ENCODE data around the gene CD209. TPM values are rescaled to one million over a fixed set of nuclear protein-coding genes. Genes with fewer than 3 reads are reported as not detected.

CD209 gene
- total RNA-seq, 1 experiment from 2014 or later = not detected

- H3K4me1 ChIP-seq (ENCODE audit: insufficient read depth, low read length, poor library complexity, severe bottlenecking) = no peaks in the 10 kb centered on the region
- CTCF ChIA-PET = no interaction called here
- no peak for DNase-seq (ENCODE audit: low spot score)
- no peak within 1 kb of the TSS for H3K4me3 ChIP-seq (ENCODE audit: low read depth, low read length, poor library complexity, severe bottlenecking)
- TF ChIP-seq EZH2 (IDR thresholded peaks at IDR 0.05; ENCODE audit: borderline replicate concordance, low read depth, low read length, poor library complexity, severe bottlenecking) (no peak), CTCF (conservative IDR thresholded peaks at IDR 0.05; ENCODE audit: low read depth, low read length) (no peak)
- intact Hi-C loops (cut with micrococcal nuclease; ENCODE audit: unreplicated experiment) = no loop called here
- H3K27ac ChIP-seq (ENCODE audit: low read depth, low read length, poor library complexity, severe bottlenecking) = no peak within 1 kb of the TSS
- BruUV-seq (replicated peaks) = no TSS peak
- POLR2A ChIA-PET (ENCODE audit: low non-redundant PET) = no interaction called here
- H3K9me3 ChIP-seq (ENCODE audit: low read depth, low read length, poor library complexity, severe bottlenecking) = peaks cover 9% of the 10 kb centered on the region
- no peaks in the 10 kb centered on the region for H3K27me3 ChIP-seq (replicated peaks; ENCODE audit: insufficient read depth, low read depth, low read length, poor library complexity)
- no peaks in the 10 kb centered on the region for H3K36me3 ChIP-seq (ENCODE audit: insufficient read depth, low read length, poor library complexity, severe bottlenecking)
Measured at GRCh38 chr19:7762719-7763293, 15.5 kb upstream of the CD209 start, which contains the start of gene CLEC4M. Gene CLEC4M, plus strand, starts transcription at chr19:7763243. Its CDS starts 24 bp downstream, at chr19:7763267.

GRCh38 chr19:7759156-7759555, 11.8 kb upstream of the CD209 start:
- Histone ChIP-seq H3K27me3 (replicated peaks; ENCODE audit: insufficient read depth, low read depth, low read length, poor library complexity) (no peaks in the 10 kb centered on the region), H3K9me3 (ENCODE audit: low read depth, low read length, poor library complexity, severe bottlenecking) (peaks cover 13% of the 10 kb centered on the region), H3K4me1 (ENCODE audit: insufficient read depth, low read length, poor library complexity, severe bottlenecking) (no peaks in the 10 kb centered on the region), H3K4me3 (ENCODE audit: low read depth, low read length, poor library complexity, severe bottlenecking) (no peak overlapping the region), H3K27ac (ENCODE audit: low read depth, low read length, poor library complexity, severe bottlenecking) (no peak overlapping the region), H3K36me3 (ENCODE audit: insufficient read depth, low read length, poor library complexity, severe bottlenecking) (no peaks in the 10 kb centered on the region)
- ChIA-PET CTCF (no interaction called here), POLR2A (ENCODE audit: low non-redundant PET) (no interaction called here)
- intact Hi-C loops (cut with micrococcal nuclease; ENCODE audit: unreplicated experiment) = no loop called here
- BruUV-seq (replicated peaks) = no TSS peak
- no peak for TF ChIP-seq EZH2 (IDR thresholded peaks at IDR 0.05; ENCODE audit: borderline replicate concordance, low read depth, low read length, poor library complexity, severe bottlenecking)
- no peak for TF ChIP-seq CTCF (conservative IDR thresholded peaks at IDR 0.05; ENCODE audit: low read depth, low read length)
- no peak for DNase-seq (ENCODE audit: low spot score)

- CTCF ChIA-PET = no interaction called here
Measured at GRCh38 chr19:7757358-7757757, 10.0 kb upstream of the CD209 start.

More at GRCh38 chr19:7757358-7757757, 10.0 kb upstream of the CD209 start:
- DNase-seq (ENCODE audit: low spot score) = no peak
- intact Hi-C loops (cut with micrococcal nuclease; ENCODE audit: unreplicated experiment) = no loop called here
- H3K4me1 ChIP-seq (ENCODE audit: insufficient read depth, low read length, poor library complexity, severe bottlenecking) = no peaks in the 10 kb centered on the region
- no peak overlapping the region for H3K4me3 ChIP-seq (ENCODE audit: low read depth, low read length, poor library complexity, severe bottlenecking)
- H3K27me3 ChIP-seq (replicated peaks; ENCODE audit: insufficient read depth, low read depth, low read length, poor library complexity) = no peaks in the 10 kb centered on the region
- TF ChIP-seq EZH2 (IDR thresholded peaks at IDR 0.05; ENCODE audit: borderline replicate concordance, low read depth, low read length, poor library complexity, severe bottlenecking) (no peak), CTCF (conservative IDR thresholded peaks at IDR 0.05; ENCODE audit: low read depth, low read length) (no peak)
- no peaks in the 10 kb centered on the region for H3K36me3 ChIP-seq (ENCODE audit: insufficient read depth, low read length, poor library complexity, severe bottlenecking)
- no TSS peak for BruUV-seq (replicated peaks)
- POLR2A ChIA-PET (ENCODE audit: low non-redundant PET) = no interaction called here
- H3K9me3 ChIP-seq (ENCODE audit: low read depth, low read length, poor library complexity, severe bottlenecking) = peaks cover 13% of the 10 kb centered on the region
- no peak overlapping the region for H3K27ac ChIP-seq (ENCODE audit: low read depth, low read length, poor library complexity, severe bottlenecking)

Data from A673 (cell line).